ENCODE measurements around the gene FHIT.
A peak's percentile ranks its signal among the peaks of the same experiment; 100 is the strongest.
"Not testable (repeated sequence)": the region's sequence is repeated elsewhere in the genome, so short reads cannot be mapped to it uniquely, and the experiment has no call there.

The FHIT gene

GRCh38 chr3:60913474-60913873 lies 337.8 kb downstream of the FHIT start:
- DNase-seq, result no peak

GRCh38 chr3:60912876-60913275 lies 338.4 kb downstream of the FHIT start:
- DNase-seq, result no peak

- DNase-seq, result no peak
Measured at GRCh38 chr3:60912142-60912541, 339.1 kb downstream of the FHIT start.

- no peak for DNase-seq
Measured at GRCh38 chr3:60909526-60909925, 341.7 kb downstream of the FHIT start.

- no peak for DNase-seq
Measured at GRCh38 chr3:60906283-60906682, 345.0 kb downstream of the FHIT start.

- no peak for DNase-seq
Measured at GRCh38 chr3:60898321-60898720, 352.9 kb downstream of the FHIT start.

- no peak for DNase-seq
Measured at GRCh38 chr3:60893946-60894345, 357.3 kb downstream of the FHIT start.

- no peak for DNase-seq
Measured at GRCh38 chr3:60890226-60890625, 361.0 kb downstream of the FHIT start.

- not testable (repeated sequence) for DNase-seq
Measured at GRCh38 chr3:60888952-60889351, 362.3 kb downstream of the FHIT start.

GRCh38 chr3:60887574-60887973 lies 363.7 kb downstream of the FHIT start:
- DNase-seq, result no peak

GRCh38 chr3:60886518-60886917 lies 364.7 kb downstream of the FHIT start:
- no peak for DNase-seq

- DNase-seq, result no peak
Measured at GRCh38 chr3:60884005-60884404, 367.2 kb downstream of the FHIT start.

- DNase-seq, result peak; percentile 55
Measured at GRCh38 chr3:60877188-60877587, 374.1 kb downstream of the FHIT start.

- no peak for DNase-seq
Measured at GRCh38 chr3:60870396-60870795, 380.9 kb downstream of the FHIT start.

GRCh38 chr3:60867200-60867599 lies 384.1 kb downstream of the FHIT start:
- DNase-seq, result no peak

- DNase-seq, result no peak
Measured at GRCh38 chr3:60856257-60857046, 394.8 kb downstream of the FHIT start.

GRCh38 chr3:60855250-60855649 lies 396.0 kb downstream of the FHIT start:
- no peak for DNase-seq

- no peak for DNase-seq
Measured at GRCh38 chr3:60854791-60855190, 396.5 kb downstream of the FHIT start.

- no peak for DNase-seq
Measured at GRCh38 chr3:60847791-60848190, 403.5 kb downstream of the FHIT start.

- DNase-seq, result no peak
Measured at GRCh38 chr3:60844256-60844655, 407.0 kb downstream of the FHIT start.

- peak; percentile 31 for DNase-seq
Measured at GRCh38 chr3:60841355-60841754, 409.9 kb downstream of the FHIT start.

GRCh38 chr3:60839246-60839645 lies 412.0 kb downstream of the FHIT start:
- DNase-seq, result peak; percentile 11

- no peak for DNase-seq
Measured at GRCh38 chr3:60835796-60836195, 415.5 kb downstream of the FHIT start.

GRCh38 chr3:60829058-60829457 lies 422.2 kb downstream of the FHIT start:
- DNase-seq, result peak; percentile 61

- DNase-seq, result no peak
Measured at GRCh38 chr3:60827666-60828065, 423.6 kb downstream of the FHIT start.

Measured in NCI-H146 (cell line).